GM12878 (cell line): ENCODE results near the gene AGBL4. TPM values are rescaled to one million over a fixed set of nuclear protein-coding genes. Genes with fewer than 3 reads are reported as not detected.

Source experiments
- ATAC-seq: fragments of 200-7000 bp; cut with Tn5 transposase; 3 replicates; pipeline ENCODE4 v1.9.1; 2020; ENCODE audit warnings: mild to moderate bottlenecking, moderate library complexity
- BruUV-seq: library from RNA; stranded (reverse); fragments of 400-500 nt; replicated peaks from 2 replicates; lab custom pipeline; 2021; lab: Mats Ljungman, UMichigan
- CTCF ChIA-PET: fragments of 300-600 bp; sonication (Branson Sonifier 250); formaldehyde crosslinking; extraction: SDS; loops from one replicate; lab custom pipeline; 2021; ENCODE audit warnings: inconsistent platforms; lab: Yijun Ruan, JAX
- POLR2A ChIA-PET: fragments of 350-600 bp; formaldehyde crosslinking; extraction: SDS; loops from one replicate; lab custom pipeline; 2021; ENCODE audit warnings: inconsistent platforms; lab: Charles Lee
- RAD21 ChIA-PET: fragments of 300-600 bp; sonication (Branson Sonifier 250); formaldehyde crosslinking; loops from one replicate; lab custom pipeline; 2023; ENCODE audit warnings: antibody characterized with exemption; ENCODE audit not compliant: unreplicated experiment; lab: Charles Lee
- SMC1A ChIA-PET: fragments of 300-600 bp; sonication (Branson Sonifier 250); formaldehyde crosslinking; loops from one replicate; lab custom pipeline; 2023; ENCODE audit not compliant: unreplicated experiment, uncharacterized antibody; lab: Charles Lee
- DNase-seq: peaks from one replicate; pipeline ENCODE4 v3.0.0-alpha.2; 2011; ENCODE audit warnings: low read depth, low spot score
- FAIRE-seq: peaks from 3 replicates; lab custom pipeline; 2011; peaks lifted over from hg19 to GRCh38; lab: Jason Lieb, UNC
- H2AFZ ChIP-seq: 2 replicates; pipeline ENCODE4 v1.6.0; 2011; ENCODE audit warnings: low read depth, low read length, control low read depth; ENCODE audit not compliant: control insufficient read depth
- H3K27ac ChIP-seq: 2 replicates; pipeline ENCODE4 v1.5.1; 2011; ENCODE audit warnings: control low read depth; ENCODE audit not compliant: control insufficient read depth, insufficient read depth
- H3K27me3 ChIP-seq, 2 experiments: replicated peaks in 1 of 2; 2 replicates each; pipeline versions ENCODE4 v1.6.0 to v1.6.1; 2011; ENCODE audit warnings: low read length in 1 of 2; ENCODE audit not compliant: control insufficient read depth in 2 of 2, insufficient read depth in 2 of 2
- H3K36me3 ChIP-seq, 2 experiments: 2 replicates each; pipeline ENCODE4 v1.5.1; 2011; ENCODE audit warnings: low read length in 1 of 2; ENCODE audit not compliant: control insufficient read depth in 2 of 2, insufficient read depth in 2 of 2
- H3K4me1 ChIP-seq: 2 replicates; pipeline ENCODE4 v1.6.1; 2011; ENCODE audit warnings: mild to moderate bottlenecking, low read length, moderate library complexity, mixed read lengths; ENCODE audit not compliant: control insufficient read depth, insufficient read depth
- H3K4me2 ChIP-seq: 2 replicates; pipeline ENCODE4 v1.6.0; 2011; ENCODE audit warnings: control low read depth; ENCODE audit not compliant: control insufficient read depth, insufficient read depth
- H3K4me3 ChIP-seq: fragments of 200-600 bp; sonication (generic); 2 replicates; pipeline ENCODE4 v1.5.1; 2016
- H3K79me2 ChIP-seq: 2 replicates; pipeline ENCODE4 v1.6.0; 2011; ENCODE audit warnings: low read length; ENCODE audit not compliant: control insufficient read depth, insufficient read depth
- H3K9ac ChIP-seq: 2 replicates; pipeline ENCODE4 v1.8.0; 2011; ENCODE audit warnings: low read length, control low read depth, mixed read lengths; ENCODE audit not compliant: control insufficient read depth, insufficient read depth
- H3K9me3 ChIP-seq: replicated peaks from 3 replicates; pipeline ENCODE4 v1.5.1; 2011; ENCODE audit warnings: mild to moderate bottlenecking, low read length; ENCODE audit not compliant: control insufficient read depth, insufficient read depth
- H4K20me1 ChIP-seq: 2 replicates; pipeline ENCODE4 v1.6.0; 2011; ENCODE audit not compliant: control insufficient read depth, insufficient read depth
- GATAD2B ChIP-seq: fragments of 450-650 bp; conservative IDR thresholded peaks from 2 replicates; pipeline ENCODE4 v1.6.1; 2017; ENCODE audit warnings: low read depth, mild to moderate bottlenecking, moderate library complexity
- IKZF2 ChIP-seq, 2 experiments: fragments of 450-650 bp; IDR thresholded peaks; 2 replicates each; pipeline ENCODE4 v1.6.1; 2017; ENCODE audit warnings: mild to moderate bottlenecking in 2 of 2, moderate library complexity in 2 of 2
- MEF2A ChIP-seq: IDR thresholded peaks from 2 replicates; pipeline ENCODE4 v1.6.1; 2011; ENCODE audit warnings: low read depth, mild to moderate bottlenecking, low read length, moderate library complexity; ENCODE audit not compliant: insufficient read depth
- NRF1 ChIP-seq: conservative IDR thresholded peaks from 2 replicates; pipeline ENCODE4 v1.6.1; 2011; ENCODE audit warnings: mild to moderate bottlenecking, low read depth, low read length, improper control_type of control experiment
- WGBS: methylation state at CpG from one replicate; pipeline ENCODE4 v1.1.6; 2016; ENCODE audit warnings: low lambda C conversion rate; ENCODE audit not compliant: insufficient replicate concordance, insufficient coverage; ENCODE audit errors: missing lambda C conversion rate; 5-methylcytosine and 5-hydroxymethylcytosine counted together
- in situ Hi-C: fragments of 300-500 bp; cut with MboI; formaldehyde crosslinking; loops from 9 replicates; pipeline ENCODE4 v1.14.3; 2018; ENCODE audit warnings: mixed read lengths
- intact Hi-C: fragments of 100-400 bp; cut with micrococcal nuclease; formaldehyde crosslinking; loops from one replicate; pipeline ENCODE4 v1.14.2; 2022; ENCODE audit not compliant: unreplicated experiment
- polyA plus RNA-seq, 11 experiments: library from polyadenylated mRNA; depleted of rRNA in 4 of 11; unstranded in 6 of 11; stranded (reverse) in 5 of 11; fragments of >200 nt; fragmentation: Nextera tagmentation in 4 of 11; fragmentation: Illumina TruSeq in 1 of 11; extraction: Ambion mirVana in 4 of 11; extraction: Trizol in 1 of 11; gene quantifications; 1 replicate in 1 of 11; 2 replicates in 10 of 11; pipeline versions ENCODE4 v1.2.1 to v1.2.3, GENCODE V29; 2011 to 2016; ENCODE audit warnings: inconsistent platforms in 2 of 11, missing spikeins in 2 of 11, low read depth in 1 of 11
- total RNA-seq, 4 experiments: library from RNA; depleted of rRNA in 3 of 4; stranded (reverse); fragments of >200 nt in 3 of 4; fragmentation: Illumina TruSeq in 1 of 4; extraction: Trizol in 1 of 4; gene quantifications; 2 replicates each; pipeline versions ENCODE4 v1.2.1 to v1.2.3, GENCODE V29; 2013 to 2021
- TF ChIP-seq, protein P1 (sequence below): IDR thresholded peaks from 2 replicates; pipeline ENCODE4 v1.6.1; 2012; ENCODE audit warnings: low read length, inconsistent platforms
- TF ChIP-seq, protein P2 (sequence below): fragments of 450-650 bp; IDR thresholded peaks from 2 replicates; pipeline ENCODE4 v1.6.1; 2014; ENCODE audit warnings: mild to moderate bottlenecking

The AGBL4 gene
- total and polyA plus RNA-seq, 10 of the 15 experiments (the other 5 are each of a cell fraction or from before 2014, with no cell fraction given): 0.31 TPM; not detected in 9

DNA sequence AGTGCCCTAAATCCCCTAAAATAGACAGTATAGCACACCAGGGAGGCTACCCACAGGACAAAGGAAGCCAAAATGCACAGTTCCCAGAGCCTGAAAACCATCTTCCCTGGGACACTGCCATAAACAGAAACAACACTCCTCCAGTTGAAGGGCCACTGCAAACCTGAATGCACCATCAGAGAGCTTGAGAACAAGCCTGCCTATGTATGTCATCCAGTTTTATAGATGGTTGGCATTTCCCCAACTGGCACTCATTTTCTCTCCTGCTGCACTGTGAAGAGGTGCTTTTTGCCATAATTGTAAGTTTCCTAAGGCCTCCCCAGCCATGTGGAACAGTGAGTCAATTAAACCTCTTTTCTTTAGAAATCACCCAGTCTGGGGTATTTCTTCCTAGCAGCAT is 169.0 kb downstream of the AGBL4 start:
- ATAC-seq (no peak), DNase-seq (no peak), FAIRE-seq (no peak)
- in situ Hi-C loops (no loop called here), intact Hi-C loops (no loop called here)
- ChIA-PET SMC1A (no interaction called here), RAD21 (no interaction called here), POLR2A (no interaction called here), CTCF (no interaction called here)
- H3K79me2 ChIP-seq: no peaks in the 10 kb centered on the region
- no peak overlapping the region for H3K4me3 ChIP-seq
- no peak overlapping the region for H3K9ac ChIP-seq
- H3K27ac ChIP-seq: no peak overlapping the region
- H3K4me1 ChIP-seq: no peaks in the 10 kb centered on the region
- no peaks in the 10 kb centered on the region for H3K36me3 ChIP-seq
- no peaks in the 10 kb centered on the region for H3K27me3 ChIP-seq
- TF ChIP-seq NRF1: no peak
- TF ChIP-seq, protein P1, sequence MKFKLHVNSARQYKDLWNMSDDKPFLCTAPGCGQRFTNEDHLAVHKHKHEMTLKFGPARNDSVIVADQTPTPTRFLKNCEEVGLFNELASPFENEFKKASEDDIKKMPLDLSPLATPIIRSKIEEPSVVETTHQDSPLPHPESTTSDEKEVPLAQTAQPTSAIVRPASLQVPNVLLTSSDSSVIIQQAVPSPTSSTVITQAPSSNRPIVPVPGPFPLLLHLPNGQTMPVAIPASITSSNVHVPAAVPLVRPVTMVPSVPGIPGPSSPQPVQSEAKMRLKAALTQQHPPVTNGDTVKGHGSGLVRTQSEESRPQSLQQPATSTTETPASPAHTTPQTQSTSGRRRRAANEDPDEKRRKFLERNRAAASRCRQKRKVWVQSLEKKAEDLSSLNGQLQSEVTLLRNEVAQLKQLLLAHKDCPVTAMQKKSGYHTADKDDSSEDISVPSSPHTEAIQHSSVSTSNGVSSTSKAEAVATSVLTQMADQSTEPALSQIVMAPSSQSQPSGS: no peak
- TF ChIP-seq, protein P2, sequence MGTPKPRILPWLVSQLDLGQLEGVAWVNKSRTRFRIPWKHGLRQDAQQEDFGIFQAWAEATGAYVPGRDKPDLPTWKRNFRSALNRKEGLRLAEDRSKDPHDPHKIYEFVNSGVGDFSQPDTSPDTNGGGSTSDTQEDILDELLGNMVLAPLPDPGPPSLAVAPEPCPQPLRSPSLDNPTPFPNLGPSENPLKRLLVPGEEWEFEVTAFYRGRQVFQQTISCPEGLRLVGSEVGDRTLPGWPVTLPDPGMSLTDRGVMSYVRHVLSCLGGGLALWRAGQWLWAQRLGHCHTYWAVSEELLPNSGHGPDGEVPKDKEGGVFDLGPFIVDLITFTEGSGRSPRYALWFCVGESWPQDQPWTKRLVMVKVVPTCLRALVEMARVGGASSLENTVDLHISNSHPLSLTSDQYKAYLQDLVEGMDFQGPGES: no peak
- no peak for TF ChIP-seq GATAD2B
- TF ChIP-seq MEF2A: no peak
- no peak overlapping the region for H3K4me2 ChIP-seq
- no peaks in the 10 kb centered on the region for H4K20me1 ChIP-seq
- H3K9me3 ChIP-seq: no peaks in the 10 kb centered on the region
- no peak overlapping the region for H2AFZ ChIP-seq
- BruUV-seq: no TSS peak

DNA sequence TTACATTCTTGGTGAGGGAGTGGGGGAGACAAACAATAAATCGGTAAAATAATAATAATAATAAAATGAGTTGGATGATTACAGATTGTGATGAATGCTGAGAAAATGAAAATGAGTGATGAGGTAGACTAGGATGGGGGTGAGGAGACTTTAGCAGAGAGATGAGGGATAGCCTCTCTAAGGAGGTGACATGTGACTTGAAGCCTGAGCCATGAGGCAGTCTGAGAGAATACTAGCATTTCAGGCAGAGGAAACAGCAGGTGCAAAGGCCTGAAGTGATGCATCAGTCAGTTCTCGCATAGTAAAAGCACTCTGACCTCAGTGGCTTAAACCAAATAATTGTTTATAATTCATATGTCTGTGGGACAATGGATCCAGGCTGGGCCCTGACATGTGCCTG is 181.2 kb downstream of the AGBL4 start:
- ChIA-PET POLR2A (no interaction called here), CTCF (no interaction called here), SMC1A (no interaction called here), RAD21 (no interaction called here)
- 22% methylated on average over 2 of the region's 2 CpGs for WGBS
- Histone ChIP-seq H3K4me3 (no peak overlapping the region), H2AFZ (no peak overlapping the region), H4K20me1 (no peaks in the 10 kb centered on the region), H3K4me1 (no peaks in the 10 kb centered on the region), H3K9ac (no peak overlapping the region), H3K9me3 (no peaks in the 10 kb centered on the region; the same call in 2 of the 3 replicates), H3K79me2 (no peaks in the 10 kb centered on the region), H3K4me2 (no peak overlapping the region), H3K27me3 (no peaks in the 10 kb centered on the region), H3K36me3 (no peaks in the 10 kb centered on the region), H3K27ac (no peak overlapping the region)
- ATAC-seq (no peak), FAIRE-seq (no peak), DNase-seq (no peak)
- TF ChIP-seq IKZF2 (IDR thresholded peaks at IDR 0.05): no peak
- in situ Hi-C loops (no loop called here), intact Hi-C loops (no loop called here)
- no TSS peak for BruUV-seq
